HG02763 (cell line): ENCODE results near the gene CALML5.

Source experiments
- ATAC-seq: cut with Tn5 transposase; IDR thresholded peaks from one replicate; pipeline ENCODE4 v1.9.1; 2021; ENCODE audit warnings: mild to moderate bottlenecking, moderate library complexity; ENCODE audit not compliant: unreplicated experiment

CALML5 gene, protein sequence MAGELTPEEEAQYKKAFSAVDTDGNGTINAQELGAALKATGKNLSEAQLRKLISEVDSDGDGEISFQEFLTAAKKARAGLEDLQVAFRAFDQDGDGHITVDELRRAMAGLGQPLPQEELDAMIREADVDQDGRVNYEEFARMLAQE

DNA sequence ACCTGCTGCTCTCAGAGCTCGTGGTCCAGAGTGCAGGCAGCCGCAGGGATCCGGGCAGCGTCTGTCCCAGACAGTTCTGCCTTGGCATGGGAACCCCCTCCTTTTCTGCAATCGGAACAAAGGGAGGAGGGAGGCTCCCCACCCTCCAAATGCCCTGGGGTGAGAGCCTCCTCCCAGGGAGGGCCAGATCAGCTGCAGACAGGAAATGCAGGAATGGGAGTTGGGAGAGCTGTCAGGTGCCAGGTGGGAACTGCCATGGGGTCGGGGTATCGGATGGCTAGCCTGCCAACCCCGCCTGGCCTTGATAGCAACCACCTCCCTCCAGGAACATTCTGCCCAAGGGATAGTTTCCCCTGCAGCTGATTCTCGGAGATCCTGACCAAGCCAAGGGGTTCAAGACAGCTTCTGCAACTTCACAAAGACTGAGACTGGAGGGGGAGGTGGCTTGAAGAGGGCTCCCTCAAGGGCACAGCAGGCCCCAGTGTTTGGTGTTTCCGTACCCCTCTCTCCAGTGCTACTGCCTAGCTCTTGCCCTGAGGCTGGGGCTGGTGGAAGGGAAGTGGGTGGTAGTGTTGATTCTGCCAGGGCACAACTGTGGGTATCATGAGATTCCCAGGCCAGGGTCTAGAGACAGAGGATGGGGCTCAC is at the start of gene CALML5:
TSS of gene CALML5 (minus strand) at position 78 of the 648 bp plus-strand sequence. CDS start 132 bp downstream, outside the sequence.
- no peak for ATAC-seq

DNA sequence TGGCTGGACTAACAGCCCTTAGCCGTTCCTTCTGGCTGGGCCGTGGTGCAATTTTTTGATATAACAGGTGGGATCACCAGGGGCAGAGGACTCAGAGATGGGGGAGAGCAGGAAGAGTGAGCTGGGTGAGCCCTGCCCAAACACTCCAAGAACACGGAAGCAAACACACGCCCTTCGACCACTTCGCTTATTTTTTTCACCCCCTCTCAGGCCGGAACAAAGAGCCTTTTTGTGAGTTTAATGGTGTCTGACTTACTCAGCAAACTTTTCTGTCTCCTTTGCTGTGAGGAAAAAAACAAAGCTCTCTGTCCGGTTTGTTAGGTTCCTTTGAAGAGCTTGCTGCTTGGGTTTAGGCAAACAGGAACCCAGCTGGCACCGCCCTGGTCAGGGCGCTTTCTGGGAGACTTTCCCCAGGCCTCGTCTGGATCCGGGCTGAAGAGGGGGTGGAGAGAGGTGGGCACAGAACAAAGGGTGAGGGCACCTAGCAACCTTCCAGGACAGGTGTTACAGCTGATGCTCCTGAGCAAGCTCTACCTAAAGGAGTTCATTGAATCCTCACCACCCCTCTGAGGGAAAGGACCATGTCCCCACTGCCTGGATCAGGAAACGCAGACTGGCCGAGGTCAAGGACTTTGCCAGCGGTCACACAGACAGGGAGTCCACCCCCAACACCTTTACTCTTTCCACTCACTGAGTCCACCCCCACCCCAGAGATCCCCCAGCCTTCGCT is 48.7 kb upstream of the CALML5 start:
- no peak for ATAC-seq

DNA sequence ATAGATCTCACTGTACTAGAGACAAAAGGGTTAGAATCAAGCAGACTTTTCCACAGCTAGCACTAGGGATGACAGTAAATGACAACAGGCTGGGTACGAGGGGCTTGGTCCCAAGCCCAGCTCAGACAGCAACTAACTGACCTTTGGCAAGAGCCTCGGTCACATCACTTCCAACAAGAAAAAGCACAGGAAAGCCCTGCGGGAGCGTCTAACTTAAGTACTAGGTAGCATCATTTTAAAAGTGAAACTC is 48.2 kb upstream of the CALML5 start:
- no peak for ATAC-seq

DNA sequence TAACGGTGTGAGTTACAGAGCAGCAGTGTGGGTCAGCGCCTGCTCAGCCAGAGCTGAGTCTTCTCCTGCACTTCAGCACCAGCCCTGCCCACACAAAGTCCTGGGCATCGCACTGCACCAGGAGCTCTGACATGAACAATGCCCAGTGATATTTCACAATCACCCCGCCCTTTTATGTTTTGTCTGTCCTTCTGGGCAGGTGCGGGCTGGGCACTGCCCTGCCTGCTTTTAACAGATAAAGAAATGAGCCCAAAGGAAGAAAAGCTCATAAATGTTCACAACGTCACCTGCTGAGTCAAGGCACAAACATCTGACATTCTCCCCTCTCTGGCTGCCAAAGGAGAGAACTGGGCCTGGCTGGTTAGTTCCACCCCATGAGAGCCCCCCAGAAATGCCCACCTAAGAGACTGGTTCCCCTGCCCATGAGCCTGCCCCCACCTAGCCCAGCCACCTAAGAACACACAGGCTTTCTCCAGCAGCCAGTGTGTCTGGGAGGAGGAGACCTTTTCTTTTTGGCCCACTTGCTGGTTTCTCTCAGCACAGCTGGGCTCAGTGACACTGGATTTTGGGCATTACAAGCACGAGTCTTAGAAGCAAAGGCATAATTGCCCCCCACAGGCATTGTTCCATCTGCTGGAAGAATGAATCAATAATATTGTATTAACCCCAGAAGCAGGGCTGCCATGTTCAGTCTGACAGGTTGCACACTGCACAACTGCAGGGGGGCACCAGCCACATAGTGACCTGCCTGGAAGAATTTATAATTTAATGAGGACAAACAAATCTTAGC is 47.7 kb upstream of the CALML5 start:
- ATAC-seq = no peak

DNA sequence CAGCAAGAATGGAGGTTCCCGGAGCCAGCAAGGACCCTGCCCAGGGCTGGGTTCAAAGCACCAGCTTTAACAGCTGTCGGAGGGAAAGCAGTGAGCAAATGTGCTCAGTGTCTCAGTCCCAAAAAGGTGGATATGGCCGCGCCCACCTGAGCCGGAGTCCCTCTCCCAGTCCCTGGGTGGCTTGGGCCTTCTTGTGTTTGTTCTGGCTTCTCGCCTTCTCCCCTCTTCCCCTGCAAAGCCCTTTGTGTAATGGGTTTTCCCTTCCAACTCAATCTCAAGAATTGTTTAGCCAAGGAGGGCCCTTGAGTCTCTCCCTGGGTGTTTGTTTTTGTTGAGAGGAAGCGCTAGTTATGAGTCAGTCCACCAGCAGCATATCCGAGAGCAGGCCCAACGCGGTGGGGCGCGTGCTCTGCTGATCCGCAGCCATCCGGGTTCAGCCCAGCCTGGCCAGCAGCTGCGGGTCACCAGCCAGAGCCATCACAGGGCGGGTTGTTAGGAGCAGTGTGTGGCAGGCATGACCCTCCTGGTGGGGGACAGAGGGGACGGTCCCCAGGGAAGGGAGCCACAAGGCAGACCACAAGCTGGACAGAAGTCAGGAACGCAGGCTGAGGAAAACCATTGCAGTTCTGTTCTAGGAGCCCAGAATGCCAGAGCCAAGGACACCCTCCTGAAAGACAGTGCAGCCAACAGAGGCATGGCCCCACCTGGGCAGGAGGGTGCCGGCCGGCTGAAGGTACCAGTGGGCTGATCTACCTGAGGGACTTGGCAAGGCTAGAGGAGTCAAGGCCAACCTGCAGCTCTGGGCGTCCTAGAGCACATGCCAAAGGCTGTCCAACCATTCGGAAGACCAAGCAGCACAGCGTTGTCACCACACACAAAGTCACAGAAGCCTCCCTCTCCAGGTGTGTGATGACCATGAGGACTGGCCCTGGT is 46.7 kb upstream of the CALML5 start:
- ATAC-seq = no peak

DNA sequence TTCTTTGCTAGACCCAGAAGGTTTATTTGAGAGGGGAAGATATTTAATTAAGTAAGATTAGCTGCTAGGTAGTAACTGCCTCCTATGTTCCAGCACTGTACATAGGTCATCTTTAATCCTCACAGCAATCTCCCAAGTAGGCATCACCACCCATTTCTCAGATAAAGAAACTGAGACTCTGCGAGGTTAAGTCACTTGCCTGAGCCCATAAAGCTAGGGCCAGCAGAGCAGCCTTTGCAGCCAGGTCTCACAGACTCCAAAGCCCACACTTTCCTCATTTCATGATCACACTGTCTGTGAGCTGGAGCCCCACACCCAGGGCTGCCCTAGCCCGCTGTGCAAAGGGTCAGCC is 46.0 kb upstream of the CALML5 start:
- no peak for ATAC-seq

DNA sequence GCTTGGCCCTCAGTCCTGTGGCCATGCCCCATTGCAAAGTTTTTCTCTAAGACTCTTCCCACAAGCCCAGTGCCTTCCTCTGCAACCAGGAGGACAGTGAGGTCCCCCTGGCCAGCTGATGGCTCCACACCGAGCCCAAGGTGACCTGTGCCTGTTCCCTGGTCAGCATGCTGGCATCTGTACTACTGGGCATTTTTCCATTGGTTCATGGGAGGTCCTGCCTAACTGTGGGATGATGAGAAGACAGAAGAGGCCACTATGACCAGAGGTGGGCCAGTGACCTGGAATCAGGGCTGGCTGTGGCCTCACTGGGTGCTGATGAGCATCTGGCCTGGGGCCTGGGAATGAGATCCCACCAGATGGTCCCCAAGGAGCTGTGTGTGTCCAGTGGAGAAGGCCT is 45.6 kb upstream of the CALML5 start:
- no peak for ATAC-seq

DNA sequence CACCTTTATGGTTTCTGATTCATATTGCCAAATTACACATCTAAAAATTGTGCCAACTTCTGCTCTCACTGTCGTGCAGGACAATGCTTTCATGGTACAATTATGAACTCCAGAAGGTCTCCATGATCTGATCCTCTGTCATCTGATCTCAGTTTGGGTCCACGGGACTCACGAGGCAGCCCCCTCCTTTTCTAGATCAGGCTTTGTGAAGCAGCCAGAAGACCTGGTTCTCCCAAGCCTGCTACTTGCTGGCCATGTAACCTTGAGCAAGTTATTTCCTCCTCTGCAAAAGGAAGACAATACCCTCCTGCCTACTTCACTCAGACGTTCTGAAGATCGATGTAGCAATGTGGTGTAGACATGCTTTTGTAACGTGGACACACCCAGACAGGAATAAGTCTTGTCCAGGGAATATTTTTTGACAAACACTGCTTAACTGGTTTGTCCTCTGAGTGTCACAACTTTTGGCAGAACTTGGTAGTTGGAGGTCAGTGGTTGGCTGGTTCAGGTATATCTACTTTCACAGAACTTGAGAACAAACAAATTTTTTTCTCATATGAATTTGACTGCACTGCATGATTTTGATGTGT is 44.9 kb upstream of the CALML5 start:
- ATAC-seq = no peak

DNA sequence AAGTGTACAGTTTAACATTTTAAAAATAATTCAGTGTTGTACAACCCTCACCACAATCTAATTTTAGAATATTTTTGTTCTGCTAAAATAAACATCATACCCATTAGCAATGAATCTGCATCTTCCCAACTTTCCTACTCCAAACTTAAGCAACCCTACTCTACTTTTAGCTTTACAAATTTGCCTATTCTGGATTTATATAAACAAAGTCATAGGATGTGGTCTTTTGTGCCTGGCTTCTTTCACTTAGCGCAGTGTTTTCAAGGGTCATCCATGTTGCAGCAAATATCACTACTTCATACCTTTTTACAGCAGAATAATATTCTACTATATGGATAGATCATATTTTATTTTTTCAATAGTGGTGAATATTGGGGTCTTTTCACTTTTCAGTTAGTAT is 44.3 kb upstream of the CALML5 start:
- ATAC-seq = no peak

DNA sequence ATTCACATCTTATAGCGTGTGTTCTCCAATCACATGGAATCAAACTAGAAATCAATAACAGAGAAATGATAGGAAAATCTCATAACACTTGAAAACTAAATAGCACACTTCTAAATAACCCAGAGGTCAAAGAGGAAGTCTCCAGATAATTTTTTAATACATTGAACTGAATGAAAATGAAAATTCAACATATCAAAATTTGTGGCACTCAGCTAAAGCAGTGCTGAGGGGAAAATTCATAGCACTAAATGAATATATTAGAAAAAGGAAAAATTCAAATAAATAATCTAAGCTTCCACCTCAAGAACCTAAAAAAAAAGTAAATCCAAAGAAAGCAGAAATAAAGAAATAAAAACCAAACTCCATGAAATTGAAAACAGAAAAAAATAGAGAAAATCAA is 42.7 kb upstream of the CALML5 start:
- ATAC-seq = no peak

DNA sequence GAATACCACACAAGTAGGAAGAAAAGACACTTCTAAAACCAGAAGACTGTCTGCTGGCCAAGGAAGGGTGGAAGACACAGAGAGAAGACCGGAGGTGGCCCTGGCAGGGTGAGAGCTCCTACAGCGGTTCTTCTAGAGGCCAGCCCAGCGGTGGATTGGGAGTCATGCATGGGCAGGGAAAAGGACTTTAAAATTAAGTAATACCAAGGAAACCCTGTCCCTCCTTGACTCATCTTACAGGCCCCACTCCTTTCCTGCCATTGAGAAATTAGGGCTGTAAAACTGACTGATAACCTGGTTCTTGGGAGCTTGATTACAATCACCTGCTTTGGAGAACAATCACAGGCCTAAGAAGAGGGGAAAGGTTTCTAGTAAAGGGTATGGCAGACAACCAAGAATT is 41.5 kb upstream of the CALML5 start:
- no peak for ATAC-seq

DNA sequence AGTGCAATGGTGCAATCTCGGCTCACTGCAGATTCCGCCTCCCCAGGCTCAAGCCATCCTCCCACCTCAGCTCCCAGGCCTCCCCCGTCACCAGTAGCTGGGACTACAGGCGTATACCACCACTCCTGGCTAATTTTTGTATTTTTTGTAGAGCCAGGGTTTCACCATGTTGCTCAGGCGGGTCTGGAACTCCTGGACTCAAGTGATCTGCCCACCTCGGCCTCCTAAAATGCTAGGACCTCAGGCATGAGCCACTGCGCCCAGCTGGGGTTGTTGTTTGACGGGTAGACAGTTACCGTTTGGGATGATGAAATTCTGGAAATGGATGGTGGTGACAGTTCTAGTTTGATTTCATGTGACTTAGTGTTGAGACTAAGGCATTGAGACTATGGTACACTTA is 40.7 kb upstream of the CALML5 start:
- ATAC-seq = no peak

DNA sequence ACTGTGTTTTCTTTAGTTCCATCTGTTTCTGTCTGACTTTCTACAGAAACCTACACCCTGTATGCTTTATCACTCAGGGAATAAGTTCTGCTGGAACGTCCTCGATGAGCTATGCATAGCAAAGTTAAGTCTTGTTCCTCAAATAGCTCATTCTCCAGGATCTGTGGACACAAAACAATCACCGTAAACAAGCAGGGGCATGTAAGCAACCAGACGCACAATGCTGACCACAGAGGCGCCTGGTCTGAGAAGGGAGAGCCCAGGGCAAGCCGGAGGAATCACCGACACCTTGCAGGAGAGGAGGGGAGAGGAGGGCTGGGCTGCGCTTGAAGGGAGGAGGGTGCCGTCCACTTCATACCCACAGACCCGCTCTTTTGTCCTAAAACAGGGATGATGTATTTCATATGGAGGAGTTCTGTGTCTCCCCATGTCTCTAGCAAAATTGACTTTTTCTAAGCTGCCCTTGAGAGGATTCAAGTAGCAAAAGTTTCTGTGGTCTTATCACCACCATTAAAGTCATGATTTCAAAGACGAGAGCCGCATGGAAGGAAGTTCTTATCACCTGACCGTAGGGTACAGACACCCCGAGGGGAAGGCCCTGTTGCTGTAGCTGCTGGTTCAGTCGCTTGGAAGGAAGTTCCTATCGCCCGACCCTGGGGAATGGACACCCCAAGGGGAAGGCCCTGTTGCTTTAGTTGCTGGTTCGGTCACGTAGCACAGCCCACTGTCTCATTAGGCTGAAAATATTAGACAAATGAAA is 39.7 kb upstream of the CALML5 start:
- ATAC-seq = no peak

DNA sequence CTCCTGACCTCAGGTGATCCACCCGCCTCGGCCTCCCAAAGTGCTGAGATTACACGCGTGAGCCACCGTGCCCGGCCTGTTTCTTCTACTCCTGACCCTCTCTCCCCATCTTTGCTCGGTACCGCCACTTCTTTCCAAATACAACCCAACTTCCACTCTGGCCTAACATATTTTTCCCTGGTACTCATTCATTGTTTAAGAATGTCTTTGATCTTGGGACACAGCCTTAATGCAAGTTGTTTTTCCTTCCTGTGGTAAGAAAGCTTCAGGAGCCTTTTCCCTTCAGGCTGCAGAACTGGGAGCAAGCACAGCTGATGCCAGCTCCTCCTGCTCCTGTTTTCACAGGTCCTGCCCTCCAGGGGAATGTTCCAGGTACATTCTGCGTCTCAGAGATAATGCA is 39.1 kb upstream of the CALML5 start:
- no peak for ATAC-seq

DNA sequence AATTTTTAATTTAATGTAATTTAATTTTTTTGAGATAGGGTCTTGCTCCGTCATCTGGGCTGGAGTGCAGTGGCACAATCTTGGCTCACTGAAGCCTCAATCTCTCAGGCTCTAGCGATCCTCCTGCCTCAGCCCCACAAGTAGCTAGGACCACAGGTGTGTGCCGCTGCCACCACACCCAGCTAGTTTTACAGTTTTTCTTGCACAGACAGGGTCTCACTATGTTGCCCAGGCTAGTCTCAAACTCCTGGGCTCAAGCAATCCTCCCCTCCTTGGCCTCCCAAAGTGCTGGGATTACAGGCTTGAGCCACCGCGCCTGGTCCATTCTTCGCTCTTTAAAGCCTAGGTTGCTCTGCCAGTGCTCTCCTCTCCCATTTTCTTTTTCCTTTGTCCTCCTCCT is 38.3 kb upstream of the CALML5 start:
- no peak for ATAC-seq

DNA sequence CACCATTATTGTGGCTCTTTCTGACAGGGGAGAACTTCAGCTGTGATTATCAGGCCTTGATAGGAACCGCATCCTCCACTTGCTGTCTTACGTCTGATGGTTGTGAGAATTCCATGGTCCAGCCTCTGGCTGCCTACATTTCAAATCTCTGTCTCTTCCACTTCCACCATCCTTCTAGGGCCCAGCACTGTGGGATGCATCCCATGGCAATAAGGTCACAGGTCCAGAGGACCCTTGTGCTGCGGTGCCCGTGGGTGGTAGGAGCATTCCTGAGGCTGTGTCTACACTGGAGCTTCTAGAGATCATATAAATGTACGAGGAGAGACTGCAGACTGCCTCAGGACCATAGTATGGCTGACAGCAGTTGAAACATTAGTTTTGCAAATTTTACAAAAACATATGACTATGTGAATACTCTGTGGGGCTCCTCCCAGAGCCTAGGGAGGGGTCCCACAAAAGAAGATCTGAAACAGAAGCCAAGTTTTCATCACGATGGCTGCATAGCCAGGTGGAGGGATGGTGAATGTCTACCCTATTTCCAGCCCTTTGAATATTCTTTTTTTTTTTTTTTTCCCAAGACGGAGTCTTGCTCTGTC is 37.2 kb upstream of the CALML5 start:
- no peak for ATAC-seq

DNA sequence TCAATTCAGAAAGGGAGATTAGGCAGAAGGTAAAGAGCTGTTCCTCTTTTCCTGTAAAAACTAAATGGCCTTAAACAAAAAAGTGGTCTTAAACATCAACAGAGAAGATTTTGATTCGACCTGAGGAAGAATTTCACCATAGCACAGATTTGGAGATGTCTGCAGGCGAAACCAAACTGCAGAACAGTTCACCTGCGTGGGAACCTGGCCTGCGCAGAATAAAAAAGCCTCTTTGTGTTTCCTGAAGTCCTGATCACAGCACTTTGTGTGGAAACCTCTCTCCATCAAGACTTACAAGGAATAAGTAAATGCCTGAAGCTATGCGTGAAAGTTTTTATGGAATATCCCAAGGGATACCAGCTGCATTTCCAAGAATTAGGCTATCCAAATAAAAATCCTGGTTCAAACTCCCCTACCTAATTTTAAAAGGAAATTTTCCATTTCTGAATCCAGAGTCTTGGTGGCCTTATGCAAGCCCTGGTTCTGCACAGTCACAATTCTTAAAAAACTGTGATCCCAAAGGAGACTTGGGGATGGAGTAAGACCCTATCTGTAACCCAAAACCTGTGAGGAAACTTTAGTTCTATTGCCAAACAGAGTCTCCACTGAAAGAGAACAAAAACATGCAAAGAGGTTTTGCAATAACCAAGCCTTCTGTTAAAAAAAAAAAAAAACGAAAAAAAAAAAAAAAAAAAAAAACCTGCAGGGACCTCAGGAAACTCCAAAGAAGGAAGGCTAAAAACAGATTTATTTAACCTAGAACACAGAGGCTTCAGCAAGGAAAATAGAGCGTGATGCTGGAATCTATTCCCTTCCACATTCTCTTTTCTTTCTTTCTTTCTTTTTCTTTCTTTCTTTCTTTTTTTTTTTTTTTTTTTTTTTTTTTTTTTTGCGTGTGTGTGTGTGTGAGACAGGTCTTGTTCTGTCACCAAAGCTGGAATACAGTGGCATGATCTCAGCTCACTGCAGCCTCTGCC is 35.8 kb upstream of the CALML5 start:
- no peak for ATAC-seq
